HepG2 (cell line): ENCODE data around the gene CTSV. TPM values are rescaled to one million over a fixed set of nuclear protein-coding genes. Genes with fewer than 3 reads are reported as not detected.

ENCODE experiments used
- ATAC-seq: fragments of 200-7000 bp; cut with Tn5 transposase; 3 replicates; pipeline ENCODE4 v1.9.1; 2020; ENCODE audit warnings: mild to moderate bottlenecking, moderate library complexity
- BruUV-seq: library from RNA; stranded (reverse); fragments of 400-500 nt; replicated peaks from 2 replicates; lab custom pipeline; 2021; lab: Mats Ljungman, UMichigan
- CTCF ChIA-PET: fragments of 300-600 bp; formaldehyde crosslinking; extraction: SDS; loops from one replicate; lab custom pipeline; 2021; ENCODE audit warnings: low total read pairs, inconsistent platforms, low intra/inter-chr PET ratio; lab: Yijun Ruan, JAX
- POLR2A ChIA-PET: fragments of 350-600 bp; sonication (Branson Sonifier 250); formaldehyde crosslinking; loops from one replicate; lab custom pipeline; 2020; ENCODE audit warnings: antibody characterized with exemption, inconsistent platforms; lab: Yijun Ruan, JAX
- DNase-seq: peaks from one replicate; pipeline ENCODE4 v3.0.0-alpha.2; 2015; ENCODE audit warnings: low spot score
- FAIRE-seq: peaks from 3 replicates; lab custom pipeline; 2011; peaks lifted over from hg19 to GRCh38; lab: Jason Lieb, UNC
- H2AFZ ChIP-seq: one replicate; pipeline ENCODE4 v1.6.1; 2011; ENCODE audit warnings: low read length, inconsistent platforms
- H3K27ac ChIP-seq: fragments of 300-600 bp; 3 replicates; pipeline ENCODE4 v1.8.0; 2011; ENCODE audit warnings: mixed run types, mild to moderate bottlenecking, mixed read lengths, low read length, inconsistent platforms; ENCODE audit not compliant: insufficient read depth; ENCODE audit errors: extremely low read length
- H3K27me3 ChIP-seq, 2 experiments: fragments of 200-600 bp in 1 of 2; 2 replicates in 1 of 2; 3 replicates in 1 of 2; pipeline versions ENCODE4 v1.6.0 to v1.8.0; 2011; ENCODE audit warnings: low read length in 2 of 2, mild to moderate bottlenecking in 2 of 2, moderate library complexity in 2 of 2, inconsistent platforms in 1 of 2; ENCODE audit not compliant: insufficient read depth in 2 of 2, control insufficient read depth in 1 of 2
- H3K36me3 ChIP-seq, 2 experiments: fragments of 200-600 bp in 1 of 2; replicated peaks in 1 of 2; 2 replicates in 1 of 2; 3 replicates in 1 of 2; pipeline versions ENCODE4 v1.5.1 to v1.8.0; 2011; ENCODE audit warnings: low read length in 2 of 2, inconsistent platforms in 1 of 2; ENCODE audit not compliant: insufficient read depth in 2 of 2, control insufficient read depth in 1 of 2
- H3K4me1 ChIP-seq: 2 replicates; pipeline ENCODE4 v1.5.1; 2012; ENCODE audit warnings: low read length, inconsistent platforms; ENCODE audit not compliant: insufficient read depth
- H3K4me2 ChIP-seq: 2 replicates; pipeline ENCODE4 v1.6.0; 2011; ENCODE audit warnings: low read depth, low read length, inconsistent platforms
- H3K4me3 ChIP-seq, 3 experiments: fragments of 200-600 bp in 1 of 3; sonication (generic), shearing (Covaris generic) in 1 of 3; replicated peaks in 1 of 3; 2 replicates each; pipeline ENCODE4 v1.5.1; 2011 to 2016; ENCODE audit warnings: low read length in 3 of 3, inconsistent platforms in 2 of 3, low read depth in 2 of 3, mild to moderate bottlenecking in 2 of 3, control low read depth in 1 of 3, mixed read lengths in 1 of 3; ENCODE audit not compliant: insufficient read depth in 1 of 3
- H3K79me2 ChIP-seq: one replicate; pipeline ENCODE4 v1.6.1; 2011; ENCODE audit warnings: low read length, inconsistent platforms; ENCODE audit not compliant: insufficient read depth
- H3K9ac ChIP-seq: 2 replicates; pipeline ENCODE4 v1.6.0; 2011; ENCODE audit warnings: mild to moderate bottlenecking, low read depth, low read length, inconsistent platforms; ENCODE audit not compliant: insufficient read depth
- H3K9me3 ChIP-seq: 2 replicates; pipeline ENCODE4 v1.5.1; 2012; ENCODE audit warnings: mild to moderate bottlenecking, low read length
- H4K20me1 ChIP-seq: 2 replicates; pipeline ENCODE4 v1.6.0; 2011; ENCODE audit warnings: inconsistent platforms, mild to moderate bottlenecking, low read length, moderate library complexity; ENCODE audit not compliant: insufficient read depth
- CBFB ChIP-seq: sonication (generic); formaldehyde crosslinking; IDR thresholded peaks from 2 replicates; pipeline ENCODE4 v1.4.0; 2020; ENCODE audit warnings: missing genetic modification reagents
- KIAA2018 ChIP-seq: sonication (generic); formaldehyde crosslinking; IDR thresholded peaks from 2 replicates; pipeline ENCODE4 v1.5.0; 2020; ENCODE audit warnings: mild to moderate bottlenecking, missing genetic modification reagents, borderline replicate concordance
- PAX8 ChIP-seq: sonication (generic); formaldehyde crosslinking; IDR thresholded peaks from 2 replicates; pipeline ENCODE4 v1.8.0; 2022; ENCODE audit warnings: mild to moderate bottlenecking, missing genetic modification reagents, borderline replicate concordance
- RAD51 ChIP-seq: fragments of 450-650 bp; IDR thresholded peaks from 2 replicates; pipeline ENCODE4 v1.6.1; 2016; ENCODE audit warnings: borderline replicate concordance
- TOE1 ChIP-seq: sonication (generic); formaldehyde crosslinking; IDR thresholded peaks from 2 replicates; pipeline ENCODE4 v1.4.0; 2020; ENCODE audit warnings: mild to moderate bottlenecking, missing genetic modification reagents
- ZNF496 ChIP-seq: sonication (generic); formaldehyde crosslinking; IDR thresholded peaks from 2 replicates; pipeline ENCODE4 v1.8.1; 2023; ENCODE audit warnings: mild to moderate bottlenecking, moderate library complexity, missing genetic modification reagents; ENCODE audit not compliant: insufficient replicate concordance
- WGBS: methylation state at CpG from one replicate; pipeline ENCODE4 v1.1.6; 2017; ENCODE audit warnings: low lambda C conversion rate; 5-methylcytosine and 5-hydroxymethylcytosine counted together
- in situ Hi-C: cut with HindIII; loops from 2 replicates; pipeline ENCODE4 v1.10.0; 2017; ENCODE audit warnings: low pct_unique_long_range_greater_than_20kb; ENCODE audit not compliant: extremely low pct_ligation_motif_present
- intact Hi-C: fragments of 100-400 bp; cut with micrococcal nuclease; formaldehyde crosslinking; loops from one replicate; pipeline ENCODE4 v1.10.0; 2022; ENCODE audit not compliant: unreplicated experiment
- polyA plus RNA-seq, 8 experiments: library from polyadenylated mRNA; depleted of rRNA in 3 of 8; stranded (reverse) in 7 of 8; unstranded in 1 of 8; fragments of >200 nt; fragmentation: Illumina TruSeq in 4 of 8; extraction: Trizol in 4 of 8; gene quantifications; 2 replicates each; pipeline versions ENCODE4 v1.2.1 to v1.2.3, GENCODE V29; 2011 to 2016; ENCODE audit warnings: low read depth in 4 of 8, missing spikeins in 1 of 8, mixed read lengths in 1 of 8; ENCODE audit not compliant: insufficient read depth in 1 of 8
- total RNA-seq, 5 experiments: library from RNA; depleted of rRNA; stranded (reverse); fragments of >200 nt; fragmentation: Illumina TruSeq; extraction: Trizol; gene quantifications; 2 replicates each; pipeline ENCODE4 v1.2.3, GENCODE V29; 2016; ENCODE audit warnings: low read depth in 1 of 5

The CTSV gene
- total and polyA plus RNA-seq, 2 of the 13 experiments (the other 11 are each of a cell fraction or from before 2014, with no cell fraction given), result 10.6 to 12.6 TPM

DNA sequence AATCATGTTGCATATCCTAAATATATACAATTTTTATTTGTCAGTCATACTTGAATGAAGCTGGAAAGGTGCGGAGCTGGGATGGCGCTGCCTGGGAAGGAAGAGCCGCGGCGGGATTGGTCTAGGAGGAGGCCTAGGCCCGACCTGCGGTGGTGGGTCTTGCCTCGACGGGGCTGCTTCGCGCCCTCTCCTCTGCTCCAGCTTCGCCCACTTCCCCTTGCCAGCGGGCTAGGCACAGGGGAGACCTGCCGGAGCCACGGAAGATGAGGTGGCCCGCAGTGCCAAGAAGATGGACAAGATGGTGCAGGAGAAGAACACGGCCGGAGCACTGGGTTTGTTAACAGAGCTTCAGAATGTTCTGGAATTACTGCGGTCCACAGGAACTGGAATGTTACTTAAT lies 28.5 kb upstream of the CTSV start:
- Histone ChIP-seq H3K4me3 (no peak overlapping the region), H4K20me1 (no peaks in the 10 kb centered on the region), H3K9ac (no peak overlapping the region), H3K27ac (no peak overlapping the region), H3K27me3 (peaks cover 0 to 6% of the 10 kb centered on the region in 2 experiments; a peak in 2 of 5 replicates), H3K79me2 (no peaks in the 10 kb centered on the region), H2AFZ (no peak overlapping the region), H3K9me3 (no peaks in the 10 kb centered on the region), H3K4me1 (peaks cover 13% of the 10 kb centered on the region), H3K36me3 (no peaks in the 10 kb centered on the region), H3K4me2 (no peak overlapping the region)
- BruUV-seq, result no TSS peak
- 84% methylated on average over 19 of the region's 19 CpGs for WGBS
- in situ Hi-C loops (no loop called here), intact Hi-C loops (no loop called here)
- ATAC-seq (no peak), DNase-seq (no peak), FAIRE-seq (no peak)
- POLR2A ChIA-PET, result no interaction called here
- CTCF ChIA-PET, result no interaction called here
- TF ChIP-seq PAX8 (CRISPR knock-in tag) (no peak), RAD51 (no peak), CBFB (CRISPR knock-in tag) (no peak), ZNF496 (CRISPR knock-in tag) (no peak), KIAA2018 (CRISPR knock-in tag) (no peak), TOE1 (CRISPR knock-in tag) (no peak)
